GM12878 (cell line): ENCODE results near the gene HIVEP1. TPM values are rescaled to one million over a fixed set of nuclear protein-coding genes. Genes with fewer than 3 reads are reported as not detected.

Source experiments
- ATF7 ChIP-seq: fragments of 450-650 bp; IDR thresholded peaks from 2 replicates; pipeline ENCODE4 v1.6.1; 2016; ENCODE audit warnings: low read depth, mild to moderate bottlenecking
- BCLAF1 ChIP-seq: fragments of 450-650 bp; IDR thresholded peaks from 2 replicates; pipeline ENCODE4 v1.6.1; 2017; ENCODE audit warnings: antibody characterized with exemption, mild to moderate bottlenecking, moderate library complexity
- BMI1 ChIP-seq: fragments of 450-650 bp; IDR thresholded peaks from 2 replicates; pipeline ENCODE4 v1.6.1; 2016; ENCODE audit warnings: mild to moderate bottlenecking, moderate library complexity, borderline replicate concordance
- CBX3 ChIP-seq: fragments of 200-600 bp; sonication (generic); IDR thresholded peaks from 2 replicates; pipeline ENCODE4 v1.6.1; 2016; ENCODE audit warnings: low read depth, borderline replicate concordance
- CHD1 ChIP-seq: IDR thresholded peaks from 2 replicates; pipeline ENCODE4 v1.6.1; 2012; ENCODE audit warnings: low read depth, low read length, improper control_type of control experiment
- CHD4 ChIP-seq: fragments of 200-600 bp; sonication (generic); IDR thresholded peaks from 2 replicates; pipeline ENCODE4 v1.6.1; 2016; ENCODE audit warnings: mild to moderate bottlenecking
- HSF1 ChIP-seq: fragments of 150-350 bp; IDR thresholded peaks from 2 replicates; pipeline ENCODE4 v1.6.1; 2014; ENCODE audit warnings: mild to moderate bottlenecking, low read depth, low read length
- IKZF1 ChIP-seq: fragments of 450-650 bp; conservative IDR thresholded peaks from 2 replicates; pipeline ENCODE4 v1.6.1; 2017; ENCODE audit warnings: antibody characterized with exemption, mild to moderate bottlenecking
- IRF3 ChIP-seq: fragments of 450-650 bp; IDR thresholded peaks from 2 replicates; pipeline ENCODE4 v1.6.1; 2014; ENCODE audit warnings: mild to moderate bottlenecking
- IRF4 ChIP-seq: IDR thresholded peaks from 2 replicates; pipeline ENCODE4 v1.6.1; 2011; ENCODE audit warnings: low read depth, low read length
- KLF5 ChIP-seq: fragments of 450-650 bp; IDR thresholded peaks from 2 replicates; pipeline ENCODE4 v1.6.1; 2014; ENCODE audit warnings: mild to moderate bottlenecking; ENCODE audit not compliant: partially characterized antibody
- LARP7 ChIP-seq: fragments of 450-650 bp; IDR thresholded peaks from 2 replicates; pipeline ENCODE4 v1.6.1; 2017; ENCODE audit warnings: mild to moderate bottlenecking
- MYB ChIP-seq: fragments of 150-350 bp; IDR thresholded peaks from 2 replicates; pipeline ENCODE4 v1.6.1; 2014; ENCODE audit warnings: mild to moderate bottlenecking, low read depth, low read length, borderline replicate concordance
- NR2F1 ChIP-seq: fragments of 450-650 bp; conservative IDR thresholded peaks from 2 replicates; pipeline ENCODE4 v1.6.1; 2017; ENCODE audit warnings: mild to moderate bottlenecking
- PAX8 ChIP-seq: fragments of 450-650 bp; IDR thresholded peaks from 2 replicates; pipeline ENCODE4 v1.6.1; 2017; ENCODE audit warnings: mild to moderate bottlenecking, moderate library complexity
- PBX3 ChIP-seq: IDR thresholded peaks from 2 replicates; pipeline ENCODE4 v1.6.1; 2011; ENCODE audit warnings: mild to moderate bottlenecking, low read depth, low read length, moderate library complexity; ENCODE audit not compliant: insufficient replicate concordance
- RAD51 ChIP-seq: fragments of 450-650 bp; IDR thresholded peaks from 2 replicates; pipeline ENCODE4 v1.6.1; 2016; ENCODE audit warnings: moderate library complexity, mild to moderate bottlenecking, inconsistent platforms
- SIN3A ChIP-seq: IDR thresholded peaks from 2 replicates; pipeline ENCODE4 v1.6.1; 2012; ENCODE audit warnings: low read depth, low read length, improper control_type of control experiment
- SMARCA5 ChIP-seq: fragments of 450-650 bp; IDR thresholded peaks from 2 replicates; pipeline ENCODE4 v1.6.1; 2017; ENCODE audit warnings: mild to moderate bottlenecking
- SREBF2 ChIP-seq: IDR thresholded peaks from 2 replicates; pipeline ENCODE4 v1.6.1; 2012; ENCODE audit warnings: mild to moderate bottlenecking, low read length
- TCF7 ChIP-seq: IDR thresholded peaks from 2 replicates; pipeline ENCODE4 v1.6.1; 2014; ENCODE audit warnings: antibody characterized with exemption, borderline replicate concordance
- USF2 ChIP-seq: IDR thresholded peaks from 2 replicates; pipeline ENCODE4 v1.6.1; 2011; ENCODE audit warnings: low read depth, low read length, improper control_type of control experiment, borderline replicate concordance
- WRNIP1 ChIP-seq: IDR thresholded peaks from 2 replicates; pipeline ENCODE4 v1.6.1; 2011; ENCODE audit warnings: low read depth, low read length, improper control_type of control experiment, borderline replicate concordance
- ZNF384 ChIP-seq: IDR thresholded peaks from 2 replicates; pipeline ENCODE4 v1.6.1; 2012; ENCODE audit warnings: low read depth, mild to moderate bottlenecking, low read length, improper control_type of control experiment, borderline replicate concordance
- ZZZ3 ChIP-seq: IDR thresholded peaks from 2 replicates; pipeline ENCODE4 v1.6.1; 2011; ENCODE audit warnings: low read depth; ENCODE audit not compliant: control insufficient read depth, insufficient read length
- polyA plus RNA-seq, 11 experiments: library from polyadenylated mRNA; depleted of rRNA in 4 of 11; unstranded in 6 of 11; stranded (reverse) in 5 of 11; fragments of >200 nt; fragmentation: Nextera tagmentation in 4 of 11; fragmentation: Illumina TruSeq in 1 of 11; extraction: Ambion mirVana in 4 of 11; extraction: Trizol in 1 of 11; gene quantifications; 1 replicate in 1 of 11; 2 replicates in 10 of 11; pipeline versions ENCODE4 v1.2.1 to v1.2.3, GENCODE V29; 2011 to 2016; ENCODE audit warnings: inconsistent platforms in 2 of 11, missing spikeins in 2 of 11, low read depth in 1 of 11
- total RNA-seq, 4 experiments: library from RNA; depleted of rRNA in 3 of 4; stranded (reverse); fragments of >200 nt in 3 of 4; fragmentation: Illumina TruSeq in 1 of 4; extraction: Trizol in 1 of 4; gene quantifications; 2 replicates each; pipeline versions ENCODE4 v1.2.1 to v1.2.3, GENCODE V29; 2013 to 2021

Gene HIVEP1
- total and polyA plus RNA-seq, 10 of the 15 experiments (the other 5 are each of a cell fraction or from before 2014, with no cell fraction given), result 4.3 to 37.5 (median 21.6) TPM

- no peak for TF ChIP-seq BCLAF1
- peak; percentile 46; the same call in 1 of the 2 replicates for TF ChIP-seq RAD51
- TF ChIP-seq IRF4, result peak; percentile 61; the same call in 1 of the 2 replicates
- no peak for TF ChIP-seq SIN3A
- no peak; the same call in 1 of the 2 replicates for TF ChIP-seq PAX8
- no peak for TF ChIP-seq IRF3
- no peak; the same call in 1 of the 2 replicates for TF ChIP-seq LARP7
- TF ChIP-seq CBX3, result no peak
- no peak for TF ChIP-seq TCF7
- TF ChIP-seq ATF7, result peak; percentile 81
- peak; percentile 87 for TF ChIP-seq IKZF1
- TF ChIP-seq KLF5, result no peak
- no peak for TF ChIP-seq ZZZ3
- peak; percentile 54 for TF ChIP-seq NR2F1
- TF ChIP-seq CHD4, result no peak
- TF ChIP-seq MYB, result no peak
- peak; percentile 94 for TF ChIP-seq BMI1
- TF ChIP-seq USF2, result no peak; the same call in 1 of the 2 replicates
- no peak for TF ChIP-seq ZNF384
- TF ChIP-seq SMARCA5, result peak; percentile 70
- no peak for TF ChIP-seq WRNIP1
- TF ChIP-seq PBX3, result no peak
- no peak for TF ChIP-seq HSF1
- TF ChIP-seq SREBF2, result no peak
- TF ChIP-seq CHD1, result 0 out of 2 replicates have a peak, but pooled peaks have one; percentile 9
These were observed 48.9 kb downstream of the HIVEP1 start (continued) for GRCh38 chr6:12060780-12061609.
